Hepatic stellate cell (primary cell): Measurements from ENCODE around the gene ADAM12.

ENCODE experiments used
- DNase-seq: peaks from one replicate; pipeline ENCODE4 v3.0.0; 2011; ENCODE audit warnings: low spot score

Gene ADAM12

GRCh38 chr10:126315494-126316177, 72.6 kb downstream of the ADAM12 start:
- peak; percentile 63 for DNase-seq

- no peak for DNase-seq
These were observed 73.3 kb downstream of the ADAM12 start for GRCh38 chr10:126314863-126315493.

- DNase-seq = no peak
These were observed 76.1 kb downstream of the ADAM12 start for GRCh38 chr10:126312167-126312566.

GRCh38 chr10:126309228-126309883, 78.9 kb downstream of the ADAM12 start:
- no peak for DNase-seq

GRCh38 chr10:126302826-126303665, 85.2 kb downstream of the ADAM12 start:
- no peak for DNase-seq

GRCh38 chr10:126302476-126302756, 85.9 kb downstream of the ADAM12 start:
- DNase-seq = no peak

- DNase-seq = no peak
These were observed 86.4 kb downstream of the ADAM12 start for GRCh38 chr10:126301701-126302475.

- DNase-seq = no peak
These were observed 93.8 kb downstream of the ADAM12 start for GRCh38 chr10:126294451-126294850.

GRCh38 chr10:126290232-126290631, 98.0 kb downstream of the ADAM12 start:
- no peak for DNase-seq

- no peak for DNase-seq
These were observed 99.5 kb downstream of the ADAM12 start for GRCh38 chr10:126288547-126289493.

GRCh38 chr10:126286256-126286780, 102.0 kb downstream of the ADAM12 start:
- no peak for DNase-seq

- no peak for DNase-seq
These were observed 105.0 kb downstream of the ADAM12 start for GRCh38 chr10:126283307-126283706.

GRCh38 chr10:126278851-126279250, 109.4 kb downstream of the ADAM12 start:
- no peak for DNase-seq

- DNase-seq = no peak
These were observed 111.1 kb downstream of the ADAM12 start for GRCh38 chr10:126277181-126277580.

- DNase-seq = no peak
These were observed 115.8 kb downstream of the ADAM12 start for GRCh38 chr10:126272526-126272925.

- DNase-seq = peak; percentile 6
These were observed 118.2 kb downstream of the ADAM12 start for GRCh38 chr10:126270111-126270510.

GRCh38 chr10:126268013-126268920, 120.0 kb downstream of the ADAM12 start:
- no peak for DNase-seq

- no peak for DNase-seq
These were observed 123.9 kb downstream of the ADAM12 start for GRCh38 chr10:126264102-126265018.
